Mucosa of rectum (tissue), 2 donors: ENCODE data around the gene EFNB1.
"Not testable (repeated sequence)": the region's sequence is repeated elsewhere in the genome, so short reads cannot be mapped to it uniquely, and the experiment has no call there.

Source experiments
- H3K27ac ChIP-seq, 2 donors: one replicate each; pipeline ENCODE4 v1.7.0; 2013; ENCODE audit warnings: inconsistent platforms in 2 of 2, low read depth in 2 of 2, low read length in 2 of 2
- H3K27me3 ChIP-seq, 2 donors: one replicate each; pipeline ENCODE4 v1.7.0; 2013; ENCODE audit warnings: low read length in 2 of 2; ENCODE audit not compliant: control insufficient read depth in 2 of 2, insufficient read depth in 2 of 2
- H3K36me3 ChIP-seq, 2 donors: one replicate each; pipeline ENCODE4 v1.7.0; 2013; ENCODE audit warnings: low read length in 2 of 2; ENCODE audit not compliant: control insufficient read depth in 2 of 2, insufficient read depth in 2 of 2
- H3K4me1 ChIP-seq, 2 donors: one replicate each; pipeline ENCODE4 v1.7.0; 2013; ENCODE audit warnings: low read length in 2 of 2, mild to moderate bottlenecking in 1 of 2; ENCODE audit not compliant: control insufficient read depth in 2 of 2, insufficient read depth in 2 of 2
- H3K4me3 ChIP-seq, 2 donors: one replicate each; pipeline ENCODE4 v1.7.0; 2013; ENCODE audit warnings: low read length in 2 of 2
- H3K9ac ChIP-seq, 2 donors: one replicate each; pipeline ENCODE4 v1.7.0; 2013; ENCODE audit warnings: low read length in 2 of 2, low read depth in 1 of 2, mild to moderate bottlenecking in 1 of 2
- H3K9me3 ChIP-seq, 2 donors: one replicate each; pipeline ENCODE4 v1.7.0; 2013; ENCODE audit warnings: low read length in 2 of 2; ENCODE audit not compliant: control insufficient read depth in 2 of 2
- donor health status: healthy.
- donor health status: Normal muscosa, but diverticular disease.

The EFNB1 gene

DNA sequence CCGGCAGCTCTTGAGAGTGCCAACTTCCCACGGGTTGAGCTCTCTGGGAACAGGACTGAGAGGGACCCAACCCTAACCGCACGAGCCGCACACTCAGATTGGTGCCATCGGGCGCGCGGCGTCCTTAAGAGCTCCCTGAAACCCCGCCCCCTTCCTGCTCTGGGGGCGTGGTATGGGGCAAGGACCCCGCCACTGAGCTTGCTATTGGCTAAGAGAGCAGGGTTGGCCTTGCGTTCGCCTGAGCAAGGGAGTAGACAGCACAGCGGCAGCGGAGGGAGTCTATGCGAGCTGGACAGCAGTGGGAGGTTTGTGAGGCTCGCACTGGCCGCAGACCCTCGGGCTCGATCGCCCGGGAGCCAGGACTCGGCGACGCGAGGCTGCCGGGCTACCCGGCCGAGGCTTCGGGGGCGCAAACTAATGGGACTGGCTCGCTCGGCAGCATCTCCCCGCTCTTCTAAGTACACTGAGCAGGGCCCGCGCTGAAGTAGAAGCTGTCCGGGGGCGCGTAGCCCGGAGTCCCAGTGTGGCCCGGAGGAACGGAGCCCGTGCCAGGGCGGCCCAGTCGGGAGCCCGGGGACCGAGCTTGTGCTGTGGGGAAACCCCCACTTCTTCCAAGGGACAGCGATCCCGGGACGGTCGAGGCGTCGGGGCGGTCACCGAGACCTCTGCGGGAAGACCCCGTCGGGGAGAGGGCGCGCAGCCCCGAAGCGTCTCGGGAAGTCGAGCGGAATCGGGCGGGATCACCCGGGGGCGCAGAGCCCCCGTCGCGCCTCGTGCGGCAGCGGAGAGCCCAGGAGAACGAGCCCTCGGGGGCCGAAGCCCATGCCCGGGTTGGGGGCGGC, at the start of gene EFNB1:
TSS of gene EFNB1 (plus strand) at position 282 of the 842 bp plus-strand sequence. CDS start 756 bp downstream, outside the sequence.
- Histone ChIP-seq H3K4me1 (peaks cover 8 to 11% of the 10 kb centered on the region in 2 donors), H3K9ac (peak within 1 kb of the TSS; percentile 81 to 86), H3K9me3 (no peaks in the 10 kb centered on the region), H3K27me3 (peaks cover 0 to 2% of the 10 kb centered on the region in 2 donors), H3K4me3 (peak within 1 kb of the TSS; percentile 74 to 76), H3K36me3 (no peaks in the 10 kb centered on the region), H3K27ac (peak within 1 kb of the TSS; percentile 85 to 87)

DNA sequence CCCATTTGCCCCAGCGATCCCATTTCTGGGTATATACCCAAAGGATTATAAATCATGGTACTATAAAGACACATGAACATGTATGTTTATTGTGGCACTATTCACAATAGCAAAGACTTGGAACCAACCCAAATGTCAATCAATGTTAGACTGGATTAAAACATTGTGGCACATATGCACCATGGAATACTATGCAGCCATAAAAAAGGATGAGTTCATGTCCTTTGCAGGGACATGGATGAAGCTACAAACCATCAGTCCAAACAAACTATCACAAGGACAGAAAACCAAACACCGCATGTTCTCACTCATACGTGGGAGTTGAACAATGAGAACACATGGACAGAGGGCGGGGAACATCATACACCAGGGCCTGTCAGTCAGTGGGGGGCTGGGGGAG, 47.5 kb upstream of the EFNB1 start:
- H3K27ac ChIP-seq, H3K4me1 ChIP-seq, H3K4me3 ChIP-seq, H3K27me3 ChIP-seq, H3K9ac ChIP-seq, H3K36me3 ChIP-seq, H3K9me3 ChIP-seq: not testable (repeated sequence)

DNA sequence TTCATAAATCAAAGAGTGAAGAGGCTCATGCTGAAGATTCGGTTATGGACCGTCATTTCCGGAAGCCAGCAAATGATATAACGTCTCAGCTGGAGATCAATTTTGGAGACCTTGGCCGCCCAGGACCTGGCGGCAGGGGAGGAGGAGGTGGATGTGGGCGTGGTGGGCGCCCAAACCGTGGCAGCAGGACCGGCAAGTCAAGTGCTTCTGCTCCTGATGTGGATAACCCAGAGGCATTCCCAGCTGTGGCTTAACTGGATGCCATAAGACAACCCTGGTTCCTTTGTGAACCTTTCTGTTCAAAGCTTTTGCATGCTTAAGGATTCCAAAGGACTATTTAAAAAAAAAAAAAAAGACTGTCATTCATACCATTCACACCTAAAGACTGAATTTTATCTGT, 44.0 kb upstream of the EFNB1 start:
- Histone ChIP-seq H3K4me1 (no peaks in the 10 kb centered on the region), H3K9ac (no peak overlapping the region), H3K36me3 (no peaks in the 10 kb centered on the region), H3K9me3 (no peaks in the 10 kb centered on the region), H3K27me3 (no peaks in the 10 kb centered on the region), H3K4me3 (no peak overlapping the region), H3K27ac (no peak overlapping the region)

DNA sequence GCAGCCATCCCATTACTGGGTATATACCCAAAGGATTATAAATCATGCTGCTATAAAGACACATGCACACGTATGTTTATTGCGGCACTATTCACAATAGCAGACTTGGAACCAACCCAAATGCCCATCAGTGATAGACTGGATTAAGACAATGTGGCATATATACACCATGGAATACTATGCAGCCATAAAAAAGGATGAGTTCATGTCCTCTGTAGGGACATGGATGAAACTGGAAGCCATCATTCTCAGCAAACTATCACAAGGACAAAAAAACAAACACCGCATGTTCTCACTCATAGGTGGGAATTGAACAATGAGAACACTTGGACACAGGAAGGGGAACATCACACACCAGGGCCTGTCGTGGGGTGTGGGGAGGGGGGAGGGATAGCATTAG, 42.2 kb upstream of the EFNB1 start:
- not testable (repeated sequence) for H3K4me1 ChIP-seq, H3K9me3 ChIP-seq, H3K27me3 ChIP-seq, H3K9ac ChIP-seq, H3K36me3 ChIP-seq, H3K27ac ChIP-seq, H3K4me3 ChIP-seq

DNA sequence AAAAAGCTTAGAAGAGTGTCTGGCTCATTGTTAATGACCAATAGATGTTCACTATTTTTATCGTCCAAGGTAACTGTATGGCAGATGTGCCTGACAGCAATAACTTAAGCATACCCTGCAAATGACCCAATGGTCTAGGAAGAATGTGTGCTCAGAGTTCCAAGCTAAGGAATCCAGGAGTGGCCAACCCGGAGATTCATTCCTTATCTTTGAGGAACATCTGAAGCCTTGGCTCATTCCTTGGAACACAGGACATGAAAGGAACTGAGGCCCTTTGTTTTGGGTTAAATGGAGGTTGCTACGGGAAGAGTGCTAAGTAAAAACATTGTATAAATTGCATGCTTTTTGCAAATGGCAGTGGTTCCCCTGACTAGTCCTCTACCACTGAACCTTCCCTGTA, 38.9 kb upstream of the EFNB1 start:
- Histone ChIP-seq H3K36me3 (no peaks in the 10 kb centered on the region), H3K27ac (no peak overlapping the region)

DNA sequence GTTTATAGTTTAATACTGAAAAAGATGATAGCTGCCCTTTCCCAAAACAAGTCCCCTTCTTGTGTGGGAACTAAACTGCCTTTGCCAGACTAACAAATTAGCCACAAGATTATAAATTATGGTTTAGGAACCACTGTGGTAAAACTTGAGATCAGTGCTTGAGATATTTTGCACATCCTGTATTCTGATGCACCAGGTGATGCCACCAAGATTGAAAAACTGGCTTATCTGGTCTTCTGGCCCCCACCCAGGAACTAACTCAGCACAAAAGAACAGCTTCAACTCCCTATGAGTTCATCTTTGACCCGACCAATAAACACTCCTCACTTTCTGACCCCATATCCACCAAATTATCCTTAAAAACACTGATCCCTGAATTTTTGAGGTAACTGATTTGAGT, 36.7 kb upstream of the EFNB1 start:
- Histone ChIP-seq H3K27ac (no peak overlapping the region), H3K4me1 (no peaks in the 10 kb centered on the region), H3K9ac (no peak overlapping the region), H3K27me3 (peaks cover 0 to 10% of the 10 kb centered on the region in 2 donors), H3K4me3 (no peak overlapping the region), H3K36me3 (no peaks in the 10 kb centered on the region), H3K9me3 (no peaks in the 10 kb centered on the region)

More for the DNA sequence above, 38.9 kb upstream of the EFNB1 start:
- no peaks in the 10 kb centered on the region for H3K9me3 ChIP-seq
- no peaks in the 10 kb centered on the region for H3K4me1 ChIP-seq
- H3K9ac ChIP-seq = no peak overlapping the region
- H3K27me3 ChIP-seq = peaks cover 0 to 7% of the 10 kb centered on the region in 2 donors
- no peak overlapping the region for H3K4me3 ChIP-seq

DNA sequence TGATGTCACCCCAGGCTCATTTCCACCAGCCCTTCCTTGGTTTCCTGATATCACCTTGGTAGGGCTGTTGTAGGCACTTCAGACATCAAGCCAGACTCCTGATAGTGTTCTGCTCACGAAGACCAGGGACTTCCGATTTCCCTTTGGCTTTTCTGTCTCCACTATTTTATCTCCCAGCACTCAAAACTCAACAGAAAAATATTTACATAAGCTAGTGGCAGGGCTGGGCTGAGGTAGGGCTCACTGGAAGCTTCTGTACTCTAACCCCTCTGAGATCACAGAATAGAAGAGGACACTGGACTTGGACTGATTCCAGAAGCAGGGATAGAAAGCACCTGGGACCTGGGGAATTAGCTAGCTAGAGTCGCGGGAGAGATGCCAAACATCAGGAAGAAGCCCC, 34.4 kb upstream of the EFNB1 start:
- no peaks in the 10 kb centered on the region for H3K9me3 ChIP-seq
- H3K4me3 ChIP-seq = no peak overlapping the region

DNA sequence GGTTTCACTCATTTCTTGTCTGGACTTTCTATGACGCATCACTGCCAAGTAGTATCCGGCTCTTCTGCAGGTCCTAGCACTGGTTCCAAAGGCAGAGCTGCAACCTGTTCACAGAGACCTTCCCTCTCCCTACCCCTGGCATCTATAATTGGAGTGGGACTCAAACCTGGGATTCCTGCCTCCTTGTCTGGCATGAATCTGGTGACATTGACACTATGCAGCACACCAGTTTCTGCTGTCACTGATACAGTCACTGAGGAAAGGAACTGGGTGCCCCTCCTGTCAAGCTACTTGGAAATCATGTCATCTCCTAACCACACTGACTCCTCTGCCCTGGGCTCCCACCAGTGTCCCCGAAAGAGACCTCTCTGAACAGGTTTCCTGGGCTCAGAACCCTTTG, 33.1 kb upstream of the EFNB1 start:
- H3K4me1 ChIP-seq = no peaks in the 10 kb centered on the region
- H3K9ac ChIP-seq = no peak overlapping the region
- H3K9me3 ChIP-seq = no peaks in the 10 kb centered on the region
- H3K27me3 ChIP-seq = peaks cover 0 to 11% of the 10 kb centered on the region in 2 donors
- H3K4me3 ChIP-seq = no peak overlapping the region
- H3K36me3 ChIP-seq = no peaks in the 10 kb centered on the region
- no peak overlapping the region for H3K27ac ChIP-seq

More for the DNA sequence above, 34.4 kb upstream of the EFNB1 start:
- H3K4me1 ChIP-seq = no peaks in the 10 kb centered on the region
- H3K36me3 ChIP-seq = no peaks in the 10 kb centered on the region
- no peak overlapping the region for H3K9ac ChIP-seq
- no peak overlapping the region for H3K27ac ChIP-seq
- peaks cover 0 to 10% of the 10 kb centered on the region in 2 donors for H3K27me3 ChIP-seq

DNA sequence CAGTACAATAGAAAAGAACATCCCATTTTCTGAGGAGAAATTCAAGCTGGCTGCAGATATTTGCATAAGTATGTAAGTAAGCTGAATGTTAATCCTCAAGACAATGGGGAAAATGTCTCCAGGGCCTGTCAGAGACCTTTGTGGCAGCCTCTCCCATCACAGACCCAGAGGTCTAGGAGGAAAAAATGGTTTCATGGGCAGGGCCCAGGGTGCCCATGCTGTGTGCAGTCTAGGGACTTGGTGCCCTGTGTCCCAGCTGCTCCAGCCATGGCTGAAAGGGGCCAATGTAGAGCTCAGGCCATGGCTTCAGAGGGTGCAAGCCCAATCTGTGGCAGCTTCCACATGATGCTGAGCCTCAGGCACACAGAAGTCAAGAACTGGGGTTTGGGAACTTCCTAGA, 30.4 kb upstream of the EFNB1 start:
- H3K9ac ChIP-seq, H3K27ac ChIP-seq, H3K36me3 ChIP-seq, H3K4me3 ChIP-seq, H3K4me1 ChIP-seq, H3K9me3 ChIP-seq: not testable (repeated sequence)
- H3K27me3 ChIP-seq = peaks cover 0 to 11% of the 10 kb centered on the region in 2 donors

DNA sequence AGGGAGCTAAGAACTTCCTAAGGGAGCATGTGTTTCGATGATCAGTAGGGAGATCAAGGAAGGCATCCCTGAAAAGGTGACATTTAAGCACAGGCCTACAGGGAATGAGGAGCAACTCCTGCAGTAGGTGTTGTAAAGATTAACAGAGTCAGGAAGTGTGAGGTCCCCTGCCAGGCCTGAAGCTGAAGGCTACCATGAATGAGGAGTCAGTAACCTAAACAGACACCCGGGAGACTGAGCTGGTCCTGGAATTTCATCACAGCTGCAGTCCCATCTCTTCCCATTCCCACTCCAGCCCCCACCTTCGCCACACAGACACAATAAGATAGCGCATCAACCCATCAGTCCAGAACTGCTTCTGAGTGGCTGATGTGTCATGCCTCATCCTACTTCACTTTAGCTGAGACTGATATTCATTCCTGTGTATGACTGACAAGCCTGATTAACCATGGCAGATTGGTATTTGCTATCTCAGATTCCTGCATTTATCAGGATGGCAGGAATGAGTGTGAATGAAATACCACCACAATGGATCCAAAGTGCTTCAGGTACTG, 27.0 kb upstream of the EFNB1 start:
- no peaks in the 10 kb centered on the region for H3K9me3 ChIP-seq
- no peak overlapping the region for H3K27ac ChIP-seq
- peaks cover 3 to 4% of the 10 kb centered on the region in 2 donors for H3K27me3 ChIP-seq
- H3K9ac ChIP-seq = no peak overlapping the region
- no peaks in the 10 kb centered on the region for H3K4me1 ChIP-seq
- H3K4me3 ChIP-seq = no peak overlapping the region
- no peaks in the 10 kb centered on the region for H3K36me3 ChIP-seq
